Mesenchymal stem cell (in vitro differentiated cells and primary cell): ENCODE measurements around the gene DDX10.
A peak's percentile ranks its signal among the peaks of the same experiment; 100 is the strongest.

Experiments
- DNase-seq: peaks from one replicate; pipeline ENCODE4 v3.0.0-alpha.2; 2013
- H2AFZ ChIP-seq: one replicate; pipeline ENCODE4 v1.6.1; 2013; ENCODE audit warnings: low read depth, mild to moderate bottlenecking, control low read depth, inconsistent platforms, low read length, moderate library complexity
- H2AK5ac ChIP-seq: 2 replicates; pipeline ENCODE4 v1.6.1; 2013; ENCODE audit warnings: low read length, moderate library complexity, mild to moderate bottlenecking, inconsistent platforms; ENCODE audit not compliant: severe bottlenecking
- H2BK120ac ChIP-seq: one replicate; pipeline ENCODE4 v1.6.1; 2013; ENCODE audit warnings: low read depth, mild to moderate bottlenecking, inconsistent platforms, low read length, moderate library complexity
- H2BK12ac ChIP-seq, 2 experiments: one replicate each; pipeline ENCODE4 v1.6.1; 2013; ENCODE audit warnings: inconsistent platforms in 2 of 2, low read length in 2 of 2, mild to moderate bottlenecking in 2 of 2, moderate library complexity in 2 of 2, control low read depth in 1 of 2
- H2BK15ac ChIP-seq: one replicate; pipeline ENCODE4 v1.6.1; 2013; ENCODE audit warnings: mild to moderate bottlenecking, low read depth, inconsistent platforms; ENCODE audit not compliant: poor library complexity, severe bottlenecking
- H2BK5ac ChIP-seq: 2 replicates; pipeline ENCODE4 v1.6.1; 2013; ENCODE audit warnings: low read depth, mild to moderate bottlenecking, low read length, control low read depth, inconsistent platforms; ENCODE audit not compliant: poor library complexity, severe bottlenecking
- H3K14ac ChIP-seq, 2 experiments: one replicate each; pipeline ENCODE4 v1.6.1; 2013; ENCODE audit warnings: inconsistent platforms in 2 of 2, low read length in 2 of 2, control low read depth in 1 of 2, mild to moderate bottlenecking in 1 of 2, moderate library complexity in 1 of 2
- H3K18ac ChIP-seq, 2 experiments: one replicate each; pipeline ENCODE4 v1.6.1; 2013; ENCODE audit warnings: inconsistent platforms in 2 of 2, low read length in 2 of 2, control low read depth in 1 of 2, low read depth in 1 of 2, mild to moderate bottlenecking in 1 of 2
- H3K23ac ChIP-seq, 2 experiments: one replicate each; pipeline ENCODE4 v1.6.1; 2013; ENCODE audit warnings: inconsistent platforms in 2 of 2, low read length in 2 of 2, mild to moderate bottlenecking in 2 of 2, moderate library complexity in 2 of 2, control low read depth in 1 of 2
- H3K27ac ChIP-seq: 2 replicates; pipeline ENCODE4 v1.5.1; 2013; ENCODE audit warnings: mild to moderate bottlenecking, moderate library complexity, low read length, control low read depth, inconsistent platforms; ENCODE audit not compliant: poor library complexity, severe bottlenecking
- H3K27me3 ChIP-seq, 2 experiments: 2 replicates each; pipeline versions ENCODE4 v1.6.1 to v1.7.0; 2013; ENCODE audit warnings: low read length in 2 of 2, mild to moderate bottlenecking in 2 of 2, moderate library complexity in 2 of 2, control low read depth in 1 of 2, inconsistent platforms in 1 of 2; ENCODE audit not compliant: control insufficient read depth in 1 of 2, insufficient read depth in 1 of 2
- H3K36me3 ChIP-seq, 2 experiments: 2 replicates each; pipeline versions ENCODE4 v1.6.1 to v1.7.0; 2013; ENCODE audit warnings: low read length in 2 of 2, control low read depth in 1 of 2, inconsistent platforms in 1 of 2, low read depth in 1 of 2, mild to moderate bottlenecking in 1 of 2; ENCODE audit not compliant: insufficient read depth in 2 of 2, control insufficient read depth in 1 of 2
- H3K4ac ChIP-seq, 2 experiments: one replicate each; pipeline ENCODE4 v1.6.1; 2013; ENCODE audit warnings: inconsistent platforms in 2 of 2, low read length in 2 of 2, mild to moderate bottlenecking in 2 of 2, moderate library complexity in 2 of 2, control low read depth in 1 of 2, low read depth in 1 of 2
- H3K4me1 ChIP-seq: 2 replicates; pipeline ENCODE4 v1.6.1; 2013; ENCODE audit warnings: low read depth, low read length, control low read depth; ENCODE audit not compliant: control insufficient read depth, insufficient read depth
- H3K4me2 ChIP-seq: 2 replicates; pipeline ENCODE4 v1.6.1; 2013; ENCODE audit warnings: low read length, mild to moderate bottlenecking, inconsistent platforms; ENCODE audit not compliant: poor library complexity, severe bottlenecking
- H3K4me3 ChIP-seq, 2 experiments: 2 replicates each; pipeline versions ENCODE4 v1.5.1 to v1.7.0; 2013; ENCODE audit warnings: low read length in 2 of 2, mild to moderate bottlenecking in 2 of 2, control low read depth in 1 of 2, low read depth in 1 of 2; ENCODE audit not compliant: insufficient read depth in 1 of 2
- H3K79me1 ChIP-seq: replicated peaks from 2 replicates; pipeline ENCODE4 v1.6.1; 2013; ENCODE audit warnings: mild to moderate bottlenecking, control low read depth, low read length, inconsistent platforms; ENCODE audit not compliant: poor library complexity, severe bottlenecking
- H3K9ac ChIP-seq: 2 replicates; pipeline ENCODE4 v1.7.0; 2013; ENCODE audit warnings: mild to moderate bottlenecking, low read length, moderate library complexity
- H3K9me3 ChIP-seq: 2 replicates; pipeline ENCODE4 v1.7.0; 2013; ENCODE audit warnings: mild to moderate bottlenecking, low read length; ENCODE audit not compliant: control insufficient read depth
- H4K8ac ChIP-seq: one replicate; pipeline ENCODE4 v1.6.1; 2013; ENCODE audit warnings: inconsistent platforms, mild to moderate bottlenecking, low read length, moderate library complexity
- H4K91ac ChIP-seq: one replicate; pipeline ENCODE4 v1.6.1; 2013; ENCODE audit warnings: mild to moderate bottlenecking, low read length, inconsistent platforms
- WGBS: methylation state at CpG from one replicate; pipeline ENCODE4 v1.1.7; 2013; ENCODE audit warnings: mixed read lengths; 5-methylcytosine and 5-hydroxymethylcytosine counted together

Gene DDX10

GRCh38 chr11:108904480-108904879 is 239.6 kb downstream of the DDX10 start:
- Histone ChIP-seq H3K79me1 (peaks cover 11% of the 10 kb centered on the region), H3K23ac (no peak overlapping the region), H3K4ac (peak overlapping the region in 1 of 2 experiments; percentile 87), H2BK15ac (no peak overlapping the region), H3K4me2 (no peak overlapping the region), H2BK5ac (no peak overlapping the region), H3K18ac (peak overlapping the region; percentile 60 to 62), H4K8ac (no peak overlapping the region), H2AK5ac (no peak overlapping the region), H2BK12ac (no peak overlapping the region), H3K27me3 (no peaks in the 10 kb centered on the region), H3K9me3 (no peaks in the 10 kb centered on the region), H3K4me1 (no peaks in the 10 kb centered on the region), H4K91ac (no peak overlapping the region), H2AFZ (no peak overlapping the region), H3K27ac (no peak overlapping the region), H3K36me3 (no peaks in the 10 kb centered on the region), H3K9ac (no peak overlapping the region), H3K14ac (no peak overlapping the region), H2BK120ac (no peak overlapping the region), H3K4me3 (no peak overlapping the region)
- DNase-seq: no peak
- whole genome bisulfite sequencing: no CpG with 5 or more reads among the region's 1 CpG

- no peak overlapping the region for H2BK120ac ChIP-seq
- H3K4ac ChIP-seq: no peak overlapping the region
- peak; percentile 91 for DNase-seq
These were observed 241.5 kb downstream of the DDX10 start for GRCh38 chr11:108906329-108906728.

GRCh38 chr11:108906826-108907225 is 242.0 kb downstream of the DDX10 start:
- Histone ChIP-seq H3K27ac (peak overlapping the region; percentile 87), H3K14ac (no peak overlapping the region), H3K4me2 (no peak overlapping the region), H2BK15ac (no peak overlapping the region), H3K9ac (no peak overlapping the region), H3K23ac (no peak overlapping the region), H4K8ac (no peak overlapping the region), H3K4me1 (no peaks in the 10 kb centered on the region), H2AK5ac (no peak overlapping the region), H3K27me3 (no peaks in the 10 kb centered on the region), H2AFZ (no peak overlapping the region), H3K79me1 (peaks cover 12% of the 10 kb centered on the region), H2BK5ac (no peak overlapping the region), H3K9me3 (no peaks in the 10 kb centered on the region), H3K4me3 (peak overlapping the region in 1 of 2 experiments; percentile 1), H2BK120ac (peak overlapping the region; percentile 67), H4K91ac (no peak overlapping the region), H3K18ac (no peak overlapping the region), H3K36me3 (no peaks in the 10 kb centered on the region), H3K4ac (no peak overlapping the region), H2BK12ac (no peak overlapping the region)
- WGBS: 25% methylated on average over 2 of the region's 2 CpGs
- no peak for DNase-seq

More at GRCh38 chr11:108906329-108906728, 241.5 kb downstream of the DDX10 start:
- H2BK15ac ChIP-seq: no peak overlapping the region
- H3K23ac ChIP-seq: no peak overlapping the region
- H3K14ac ChIP-seq: no peak overlapping the region
- no peak overlapping the region for H2BK12ac ChIP-seq
- no peaks in the 10 kb centered on the region for H3K9me3 ChIP-seq
- H3K4me1 ChIP-seq: no peaks in the 10 kb centered on the region
- H2AK5ac ChIP-seq: no peak overlapping the region
- H3K9ac ChIP-seq: peak overlapping the region; percentile 8
- H3K27ac ChIP-seq: peak overlapping the region; percentile 7
- no peak overlapping the region for H2BK5ac ChIP-seq
- no peak overlapping the region for H3K18ac ChIP-seq
- no peak overlapping the region for H3K4me2 ChIP-seq
- H3K27me3 ChIP-seq: no peaks in the 10 kb centered on the region
- H4K8ac ChIP-seq: no peak overlapping the region
- no peak overlapping the region for H3K4me3 ChIP-seq
- H4K91ac ChIP-seq: no peak overlapping the region
- no peaks in the 10 kb centered on the region for H3K36me3 ChIP-seq
- no peak overlapping the region for H2AFZ ChIP-seq
- peaks cover 12% of the 10 kb centered on the region for H3K79me1 ChIP-seq

- Histone ChIP-seq H3K4ac (peak overlapping the region in 1 of 2 experiments; percentile 40), H3K23ac (no peak overlapping the region), H2AK5ac (no peak overlapping the region), H3K79me1 (peaks cover 13% of the 10 kb centered on the region), H3K9me3 (no peaks in the 10 kb centered on the region), H3K4me1 (no peaks in the 10 kb centered on the region), H4K91ac (no peak overlapping the region), H2BK120ac (peak overlapping the region; percentile 27), H2BK12ac (peak overlapping the region; percentile 2 to 83), H3K18ac (peak overlapping the region in 1 of 2 experiments; percentile 73), H3K27me3 (no peaks in the 10 kb centered on the region), H3K36me3 (no peaks in the 10 kb centered on the region), H2BK15ac (no peak overlapping the region), H3K4me2 (no peak overlapping the region), H2BK5ac (no peak overlapping the region), H2AFZ (no peak overlapping the region), H3K27ac (no peak overlapping the region), H3K4me3 (no peak overlapping the region), H4K8ac (peak overlapping the region; percentile 80), H3K14ac (no peak overlapping the region), H3K9ac (no peak overlapping the region)
- WGBS: 100% methylated on average over 2 of the region's 5 CpGs
- no peak for DNase-seq
These were observed 244.2 kb downstream of the DDX10 start for GRCh38 chr11:108909041-108909440.
